HepG2 (cell line): ENCODE results near the gene IVD. TPM values are rescaled to one million over a fixed set of nuclear protein-coding genes. Genes with fewer than 3 reads are reported as not detected.

Experiments
- ATAC-seq: fragments of 200-7000 bp; cut with Tn5 transposase; 3 replicates; pipeline ENCODE4 v1.9.1; 2020; ENCODE audit warnings: mild to moderate bottlenecking, moderate library complexity
- BruUV-seq: library from RNA; stranded (reverse); fragments of 400-500 nt; replicated peaks from 2 replicates; lab custom pipeline; 2021; lab: Mats Ljungman, UMichigan
- CTCF ChIA-PET: fragments of 300-600 bp; formaldehyde crosslinking; extraction: SDS; loops from one replicate; lab custom pipeline; 2021; ENCODE audit warnings: low total read pairs, inconsistent platforms, low intra/inter-chr PET ratio; lab: Yijun Ruan, JAX
- POLR2A ChIA-PET: fragments of 350-600 bp; sonication (Branson Sonifier 250); formaldehyde crosslinking; loops from one replicate; lab custom pipeline; 2020; ENCODE audit warnings: antibody characterized with exemption, inconsistent platforms; lab: Yijun Ruan, JAX
- DNase-seq: peaks from one replicate; pipeline ENCODE4 v3.0.0-alpha.2; 2015; ENCODE audit warnings: low spot score
- FAIRE-seq: peaks from 3 replicates; lab custom pipeline; 2011; peaks lifted over from hg19 to GRCh38; lab: Jason Lieb, UNC
- H2AFZ ChIP-seq: one replicate; pipeline ENCODE4 v1.6.1; 2011; ENCODE audit warnings: low read length, inconsistent platforms
- H3K27ac ChIP-seq: fragments of 300-600 bp; 3 replicates; pipeline ENCODE4 v1.8.0; 2011; ENCODE audit warnings: mixed run types, mild to moderate bottlenecking, mixed read lengths, low read length, inconsistent platforms; ENCODE audit not compliant: insufficient read depth; ENCODE audit errors: extremely low read length
- H3K27me3 ChIP-seq, 2 experiments: fragments of 200-600 bp in 1 of 2; 2 replicates in 1 of 2; 3 replicates in 1 of 2; pipeline versions ENCODE4 v1.6.0 to v1.8.0; 2011; ENCODE audit warnings: low read length in 2 of 2, mild to moderate bottlenecking in 2 of 2, moderate library complexity in 2 of 2, inconsistent platforms in 1 of 2; ENCODE audit not compliant: insufficient read depth in 2 of 2, control insufficient read depth in 1 of 2
- H3K36me3 ChIP-seq, 2 experiments: fragments of 200-600 bp in 1 of 2; replicated peaks in 1 of 2; 2 replicates in 1 of 2; 3 replicates in 1 of 2; pipeline versions ENCODE4 v1.5.1 to v1.8.0; 2011; ENCODE audit warnings: low read length in 2 of 2, inconsistent platforms in 1 of 2; ENCODE audit not compliant: insufficient read depth in 2 of 2, control insufficient read depth in 1 of 2
- H3K4me1 ChIP-seq: 2 replicates; pipeline ENCODE4 v1.5.1; 2012; ENCODE audit warnings: low read length, inconsistent platforms; ENCODE audit not compliant: insufficient read depth
- H3K4me2 ChIP-seq: 2 replicates; pipeline ENCODE4 v1.6.0; 2011; ENCODE audit warnings: low read depth, low read length, inconsistent platforms
- H3K4me3 ChIP-seq, 3 experiments: fragments of 200-600 bp in 1 of 3; sonication (generic), shearing (Covaris generic) in 1 of 3; replicated peaks in 1 of 3; 2 replicates each; pipeline ENCODE4 v1.5.1; 2011 to 2016; ENCODE audit warnings: low read length in 3 of 3, inconsistent platforms in 2 of 3, low read depth in 2 of 3, mild to moderate bottlenecking in 2 of 3, control low read depth in 1 of 3, mixed read lengths in 1 of 3; ENCODE audit not compliant: insufficient read depth in 1 of 3
- H3K79me2 ChIP-seq: one replicate; pipeline ENCODE4 v1.6.1; 2011; ENCODE audit warnings: low read length, inconsistent platforms; ENCODE audit not compliant: insufficient read depth
- H3K9ac ChIP-seq: 2 replicates; pipeline ENCODE4 v1.6.0; 2011; ENCODE audit warnings: mild to moderate bottlenecking, low read depth, low read length, inconsistent platforms; ENCODE audit not compliant: insufficient read depth
- H3K9me3 ChIP-seq: 2 replicates; pipeline ENCODE4 v1.5.1; 2012; ENCODE audit warnings: mild to moderate bottlenecking, low read length
- H4K20me1 ChIP-seq: 2 replicates; pipeline ENCODE4 v1.6.0; 2011; ENCODE audit warnings: inconsistent platforms, mild to moderate bottlenecking, low read length, moderate library complexity; ENCODE audit not compliant: insufficient read depth
- ARID4A ChIP-seq: sonication (generic); formaldehyde crosslinking; IDR thresholded peaks from 2 replicates; pipeline ENCODE4 v1.5.0; 2020; ENCODE audit warnings: mild to moderate bottlenecking, missing genetic modification reagents, borderline replicate concordance
- ARNT2 ChIP-seq: sonication (generic); formaldehyde crosslinking; IDR thresholded peaks from 2 replicates; pipeline ENCODE4 v1.8.0; 2022; ENCODE audit warnings: mild to moderate bottlenecking, low read depth, missing genetic modification reagents, moderate library complexity
- HOXA9 ChIP-seq: sonication (generic); formaldehyde crosslinking; IDR thresholded peaks from 2 replicates; pipeline ENCODE4 v1.8.1; 2022; ENCODE audit warnings: missing genetic modification reagents, mild to moderate bottlenecking, moderate library complexity, borderline replicate concordance
- IKZF4 ChIP-seq: sonication (generic); formaldehyde crosslinking; IDR thresholded peaks from 2 replicates; pipeline ENCODE4 v1.5.1; 2020; ENCODE audit warnings: borderline replicate concordance, mild to moderate bottlenecking, low read depth, missing genetic modification reagents; ENCODE audit errors: not compliant biosample characterization
- KDM3A ChIP-seq: IDR thresholded peaks from 2 replicates; pipeline ENCODE4 v1.6.1; 2018; ENCODE audit warnings: low read depth, missing compliant biosample characterization
- KLF9 ChIP-seq: IDR thresholded peaks from 2 replicates; pipeline ENCODE4 v1.6.1; 2016; ENCODE audit warnings: low read depth
- MAF1 ChIP-seq: sonication (generic); formaldehyde crosslinking; IDR thresholded peaks from 2 replicates; pipeline ENCODE4 v1.5.0; 2020; ENCODE audit warnings: missing genetic modification reagents, borderline replicate concordance
- PATZ1 ChIP-seq: sonication (generic); formaldehyde crosslinking; IDR thresholded peaks from 2 replicates; pipeline ENCODE4 v1.4.0; 2020; ENCODE audit warnings: missing genetic modification reagents
- RBM39 ChIP-seq: fragments of 200-400 bp; formaldehyde crosslinking; IDR thresholded peaks from one replicate; pipeline ENCODE4 v1.6.1; 2018; ENCODE audit warnings: antibody characterized with exemption, mild to moderate bottlenecking, low read depth, low read length; ENCODE audit not compliant: poor library complexity, severe bottlenecking
- ZNF235 ChIP-seq: sonication (generic); formaldehyde crosslinking; IDR thresholded peaks from 2 replicates; pipeline ENCODE4 v1.8.1; 2023; ENCODE audit warnings: mild to moderate bottlenecking, missing genetic modification reagents, borderline replicate concordance
- ZNF274 ChIP-seq: sonication (generic); formaldehyde crosslinking; IDR thresholded peaks from 2 replicates; pipeline ENCODE4 v1.5.1; 2020; ENCODE audit warnings: mild to moderate bottlenecking, missing genetic modification reagents
- ZNF563 ChIP-seq: sonication (generic); formaldehyde crosslinking; IDR thresholded peaks from 2 replicates; pipeline ENCODE4 v1.8.0; 2022; ENCODE audit warnings: mild to moderate bottlenecking, moderate library complexity, missing genetic modification reagents
- ZNF605 ChIP-seq: sonication (generic); formaldehyde crosslinking; IDR thresholded peaks from 2 replicates; pipeline ENCODE4 v1.8.0; 2022; ENCODE audit warnings: mild to moderate bottlenecking, missing genetic modification reagents
- ZNF777 ChIP-seq: sonication (generic); formaldehyde crosslinking; IDR thresholded peaks from 2 replicates; pipeline ENCODE4 v1.4.0; 2020; ENCODE audit warnings: missing genetic modification reagents
- WGBS: methylation state at CpG from one replicate; pipeline ENCODE4 v1.1.6; 2017; ENCODE audit warnings: low lambda C conversion rate; 5-methylcytosine and 5-hydroxymethylcytosine counted together
- in situ Hi-C: cut with HindIII; loops from 2 replicates; pipeline ENCODE4 v1.10.0; 2017; ENCODE audit warnings: low pct_unique_long_range_greater_than_20kb; ENCODE audit not compliant: extremely low pct_ligation_motif_present
- intact Hi-C: fragments of 100-400 bp; cut with micrococcal nuclease; formaldehyde crosslinking; loops from one replicate; pipeline ENCODE4 v1.10.0; 2022; ENCODE audit not compliant: unreplicated experiment
- polyA plus RNA-seq, 8 experiments: library from polyadenylated mRNA; depleted of rRNA in 3 of 8; stranded (reverse) in 7 of 8; unstranded in 1 of 8; fragments of >200 nt; fragmentation: Illumina TruSeq in 4 of 8; extraction: Trizol in 4 of 8; gene quantifications; 2 replicates each; pipeline versions ENCODE4 v1.2.1 to v1.2.3, GENCODE V29; 2011 to 2016; ENCODE audit warnings: low read depth in 4 of 8, missing spikeins in 1 of 8, mixed read lengths in 1 of 8; ENCODE audit not compliant: insufficient read depth in 1 of 8
- total RNA-seq, 5 experiments: library from RNA; depleted of rRNA; stranded (reverse); fragments of >200 nt; fragmentation: Illumina TruSeq; extraction: Trizol; gene quantifications; 2 replicates each; pipeline ENCODE4 v1.2.3, GENCODE V29; 2016; ENCODE audit warnings: low read depth in 1 of 5

Gene IVD
- total and polyA plus RNA-seq, 2 of the 13 experiments (the other 11 are each of a cell fraction or from before 2014, with no cell fraction given): 48.0 to 53.9 TPM

DNA sequence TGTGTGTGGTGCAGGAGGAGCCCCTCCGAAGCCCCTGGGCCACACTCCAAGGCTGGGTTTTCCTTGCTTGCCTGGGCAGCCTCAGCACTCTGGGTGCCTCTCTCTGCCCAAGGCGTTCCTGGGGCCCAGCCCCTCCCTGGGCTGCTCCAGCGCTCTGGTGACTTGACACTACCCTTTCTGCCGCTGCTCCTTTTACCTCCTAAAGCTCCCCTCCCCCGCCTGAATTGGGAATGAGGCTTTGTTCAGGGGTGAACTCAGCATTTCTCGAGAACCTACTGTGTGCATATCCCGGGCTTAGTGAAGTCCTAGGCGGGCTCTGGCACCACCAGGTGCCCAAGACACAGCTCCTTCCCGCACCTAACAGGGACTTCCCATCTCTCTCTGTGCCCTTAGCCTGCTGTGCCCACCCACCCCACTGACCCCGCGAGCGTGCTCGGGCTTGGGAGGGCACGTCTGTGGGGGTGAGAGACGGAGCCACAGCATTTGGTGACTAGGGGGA is 33.9 kb downstream of the IVD start (continued):
- peak; percentile 32 for TF ChIP-seq IKZF4 (CRISPR knock-in tag)

DNA sequence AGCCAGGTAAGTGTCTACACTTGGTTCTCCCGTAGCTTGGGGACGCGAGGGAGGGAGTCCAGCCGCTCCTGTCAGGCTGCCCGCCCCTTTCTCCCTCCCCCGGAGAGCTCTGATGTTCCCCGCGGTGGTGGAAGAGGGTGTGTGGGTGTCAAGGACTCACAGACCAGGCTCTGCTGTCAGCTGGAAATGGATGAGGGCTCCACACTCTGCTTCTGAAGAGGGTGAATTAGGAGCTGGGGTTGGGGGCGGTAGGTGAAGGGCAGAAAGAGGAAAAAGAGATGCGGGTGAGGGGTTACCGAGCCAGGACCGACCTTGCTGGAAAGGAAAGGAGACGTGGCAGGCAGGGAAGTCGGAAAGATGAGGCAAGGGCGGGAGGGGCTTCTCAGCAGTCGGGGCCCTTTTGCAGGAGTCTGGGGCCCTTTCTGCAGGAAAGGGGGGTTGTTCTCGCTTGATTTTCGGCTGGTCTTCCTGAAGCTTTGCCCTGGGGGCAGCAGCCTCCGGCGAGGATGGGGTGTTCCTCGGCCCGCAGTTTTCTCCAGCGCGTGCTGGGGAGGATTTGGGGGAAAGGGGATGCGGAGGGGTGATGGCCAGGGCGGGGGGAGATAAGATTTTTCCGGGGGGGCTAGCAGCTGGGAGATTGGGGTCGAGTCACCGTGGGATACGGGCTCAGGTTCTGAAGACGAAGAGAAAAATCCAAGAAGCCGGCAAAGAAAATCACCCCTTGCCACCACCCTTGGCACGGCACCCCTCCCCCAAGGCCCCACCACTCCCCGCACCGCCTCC is 34.6 kb downstream of the IVD start:
- H3K27ac ChIP-seq: no peak overlapping the region
- intact Hi-C loops: loop anchor here (5.0 kb wide), 1 partner anchor 67 kb away; no protein-coding TSS in a partner anchor
- TF ChIP-seq KDM3A (CRISPR knock-in tag) (no peak), RBM39 (peak; percentile 18), HOXA9 (CRISPR knock-in tag) (no peak), ZNF274 (CRISPR knock-in tag) (peak; percentile 71; the same call in 1 of the 2 replicates), KLF9 (CRISPR knock-in tag) (no peak), ZNF777 (no peak), ZNF605 (CRISPR knock-in tag) (no peak), ZNF235 (CRISPR knock-in tag) (no peak), ARID4A (CRISPR knock-in tag) (peak; percentile 15; the same call in 1 of the 2 replicates), MAF1 (CRISPR knock-in tag) (no peak), ZNF563 (CRISPR knock-in tag) (0 out of 2 replicates have a peak, but pooled peaks have one; percentile 49), PATZ1 (CRISPR knock-in tag) (peak; percentile 34; the same call in 1 of the 2 replicates), ARNT2 (CRISPR knock-in tag) (0 out of 2 replicates have a peak, but pooled peaks have one; percentile 51)

More for the DNA sequence above, 34.6 kb downstream of the IVD start:
- H3K4me1 ChIP-seq: peaks cover 72% of the 10 kb centered on the region
- H4K20me1 ChIP-seq: peaks cover 12% of the 10 kb centered on the region; the same call in 1 of the 2 replicates
- FAIRE-seq: no peak
- no TSS peak for BruUV-seq
- peak overlapping the region; percentile 96 for H3K4me2 ChIP-seq
- H3K9ac ChIP-seq: peak overlapping the region; percentile 56; the same call in 1 of the 2 replicates
- under 1% methylated on average over 19 of the region's 35 CpGs for WGBS
- no peaks in the 10 kb centered on the region for H3K9me3 ChIP-seq
- H3K36me3 ChIP-seq: no peaks in the 10 kb centered on the region
- peak; percentile 34 for DNase-seq
- peaks cover 5 to 47% of the 10 kb centered on the region in 2 experiments; a peak in 4 of 5 replicates for H3K27me3 ChIP-seq
- H3K79me2 ChIP-seq: peaks cover 28% of the 10 kb centered on the region
- H2AFZ ChIP-seq: peak overlapping the region; percentile 29
- ATAC-seq: peak; percentile 50
- peak overlapping the region; percentile 53 to 77 (median 56) for H3K4me3 ChIP-seq
- in situ Hi-C loops: loop anchor here (5.0 kb wide), 1 partner anchor 72 kb away; no protein-coding TSS in a partner anchor
- ChIA-PET POLR2A (interaction anchor here (0.6 to 2.7 kb wide), 7 partner anchors 13 to 1273 kb away, joined by 3 to 15 read pairs (median 4); partner anchors contain the start of genes CCDC9B, CHST14 and IVD), CTCF (no interaction called here)
